ENCODE measurements around the gene PAPSS1.
"Not testable (repeated sequence)": the region's sequence is repeated elsewhere in the genome, so short reads cannot be mapped to it uniquely, and the experiment has no call there.

PAPSS1 gene

DNA sequence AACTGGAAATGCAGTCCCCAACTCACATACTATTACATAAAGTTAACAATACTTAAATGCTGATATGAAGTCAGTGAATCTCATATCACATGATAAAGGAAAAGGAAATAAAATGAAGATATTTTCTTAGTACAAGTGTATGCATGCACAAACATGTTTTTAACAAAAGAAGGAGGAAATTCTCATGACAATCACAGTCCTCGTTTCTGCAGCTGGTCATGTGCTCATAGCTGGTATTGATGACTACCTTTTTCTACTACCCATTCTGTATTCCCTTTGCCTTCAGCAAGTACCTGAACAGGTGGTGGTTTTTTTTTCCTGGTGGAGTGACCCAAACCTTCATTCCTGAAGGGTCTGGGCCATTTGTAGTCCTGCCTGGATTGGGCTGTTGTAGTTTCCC, 3.3 kb upstream of the PAPSS1 start:
- H3K9ac ChIP-seq (ENCODE audit: low read length); H3K4me3 ChIP-seq (ENCODE audit: low read length); H3K4me2 ChIP-seq (ENCODE audit: low read length); H3K79me2 ChIP-seq (ENCODE audit: control insufficient read depth, insufficient read depth, low read length); H3K18ac ChIP-seq (ENCODE audit: low read length); H3K4me1 ChIP-seq (ENCODE audit: control insufficient read depth, low read depth, low read length); H3K79me1 ChIP-seq (ENCODE audit: low read length); H3K56ac ChIP-seq (ENCODE audit: low read length); DNase-seq; H2AK5ac ChIP-seq (ENCODE audit: low read length); H3K4ac ChIP-seq (ENCODE audit: low read depth, low read length); H3K27ac ChIP-seq (ENCODE audit: low read depth, low read length); H3K23ac ChIP-seq (ENCODE audit: low read length); H2BK5ac ChIP-seq (ENCODE audit: low read length); H2BK120ac ChIP-seq (ENCODE audit: low read depth, low read length); H3K27me3 ChIP-seq (ENCODE audit: insufficient read depth, low read length, poor library complexity); H3K36me3 ChIP-seq (ENCODE audit: control insufficient read depth, insufficient read depth, low read length); H4K8ac ChIP-seq (ENCODE audit: low read depth, low read length); H4K5ac ChIP-seq (ENCODE audit: low read length); H2BK15ac ChIP-seq (replicated peaks; ENCODE audit: low read depth): not testable (repeated sequence)
- no CpG with 5 or more reads among the region's 1 CpG for WGBS (ENCODE audit: extremely low coverage, insufficient coverage, low lambda C conversion rate)

DNA sequence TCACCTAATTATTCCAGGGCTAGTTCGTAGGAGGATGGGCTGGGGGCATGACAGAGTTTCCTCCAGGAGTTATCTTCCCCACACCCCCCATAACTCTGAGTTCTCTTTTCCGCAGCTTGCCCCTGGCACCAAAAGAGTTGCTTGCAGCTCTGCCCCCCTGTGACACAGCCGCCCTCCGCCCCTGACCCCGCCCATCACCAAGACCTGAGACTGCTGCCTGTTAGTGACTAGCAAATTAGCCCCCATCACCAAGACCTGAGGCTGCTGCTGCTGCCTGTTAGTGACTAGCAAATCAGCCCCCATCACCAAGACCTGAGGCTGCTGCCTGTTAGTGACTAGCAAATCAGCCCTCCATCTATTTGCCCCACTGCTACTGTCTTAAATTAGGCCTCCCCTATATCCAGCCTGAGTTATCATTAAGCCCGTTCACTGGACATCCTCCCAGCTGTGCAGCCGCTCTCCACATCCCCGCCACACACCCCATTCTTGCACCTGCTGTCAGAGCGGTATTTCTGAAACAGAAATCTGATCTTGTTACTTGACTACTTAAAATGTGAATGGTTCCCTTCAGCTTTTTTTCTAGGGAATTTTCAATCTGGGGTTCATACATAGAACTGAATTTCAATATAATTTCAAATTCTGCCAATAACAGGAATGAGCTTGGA, 1.5 kb upstream of the PAPSS1 start:
- peaks cover 3% of the 10 kb centered on the region for H3K79me1 ChIP-seq (ENCODE audit: low read length)
- H3K27ac ChIP-seq (ENCODE audit: low read depth, low read length): no peak overlapping the region
- no peak overlapping the region for H4K5ac ChIP-seq (ENCODE audit: low read length)
- peak overlapping the region; percentile 61 for H3K9ac ChIP-seq (ENCODE audit: low read length)
- H3K27me3 ChIP-seq (ENCODE audit: insufficient read depth, low read length, poor library complexity): no peaks in the 10 kb centered on the region
- H3K56ac ChIP-seq (ENCODE audit: low read length): peak overlapping the region; percentile 66
- WGBS (ENCODE audit: extremely low coverage, insufficient coverage, low lambda C conversion rate): no CpG with 5 or more reads among the region's 9 CpGs
- H3K4me1 ChIP-seq (ENCODE audit: control insufficient read depth, low read depth, low read length): peaks cover 3% of the 10 kb centered on the region
- H2AK5ac ChIP-seq (ENCODE audit: low read length): no peak overlapping the region
- DNase-seq: peak; percentile 61
- H2BK5ac ChIP-seq (ENCODE audit: low read length): no peak overlapping the region
- H2BK15ac ChIP-seq (replicated peaks; ENCODE audit: low read depth): no peak overlapping the region
- peaks cover 12% of the 10 kb centered on the region for H3K79me2 ChIP-seq (ENCODE audit: control insufficient read depth, insufficient read depth, low read length)
- no peaks in the 10 kb centered on the region for H3K36me3 ChIP-seq (ENCODE audit: control insufficient read depth, insufficient read depth, low read length)
- no peak overlapping the region for H3K18ac ChIP-seq (ENCODE audit: low read length)
- H2BK120ac ChIP-seq (ENCODE audit: low read depth, low read length): no peak overlapping the region
- no peak overlapping the region for H3K23ac ChIP-seq (ENCODE audit: low read length)
- H3K4me3 ChIP-seq (ENCODE audit: low read length): peak overlapping the region; percentile 3
- H3K4me2 ChIP-seq (ENCODE audit: low read length): peak overlapping the region; percentile 35
- no peak overlapping the region for H4K8ac ChIP-seq (ENCODE audit: low read depth, low read length)
- H3K4ac ChIP-seq (ENCODE audit: low read depth, low read length): no peak overlapping the region

DNA sequence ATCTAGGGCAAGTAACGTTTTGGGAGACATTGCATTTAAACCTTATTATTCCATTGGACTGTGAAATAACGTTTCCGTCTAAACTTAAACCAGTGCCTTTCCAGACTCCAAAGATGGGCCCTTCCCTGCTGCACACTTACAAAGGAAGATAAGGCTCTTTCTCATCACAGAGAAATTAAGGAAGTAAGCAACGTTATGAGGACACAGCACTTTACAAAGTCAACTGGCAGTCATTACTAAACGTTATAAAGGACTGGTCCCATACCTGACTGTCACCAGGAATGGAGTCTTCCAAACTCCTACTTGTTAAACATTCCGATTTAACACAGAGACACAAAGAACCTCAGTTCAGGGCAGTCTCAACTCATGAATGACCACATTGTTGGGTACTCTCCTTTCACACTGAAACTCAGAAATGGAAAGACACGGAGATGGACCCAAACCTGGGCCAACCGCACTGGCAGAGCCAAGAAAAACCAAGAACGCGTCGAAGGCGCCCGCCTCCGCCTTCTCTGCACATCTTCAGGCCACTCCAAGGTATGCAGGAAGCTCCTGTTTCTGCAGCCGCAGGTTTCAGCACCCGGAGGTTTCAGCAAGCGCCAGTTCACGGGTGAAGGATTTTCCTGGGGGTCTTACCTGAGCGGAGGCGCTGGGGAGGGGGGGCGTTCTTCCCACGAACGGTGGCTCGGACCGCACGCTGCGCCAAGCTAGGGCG, 670 bp downstream of the PAPSS1 start:
- no peaks in the 10 kb centered on the region for H3K36me3 ChIP-seq (ENCODE audit: control insufficient read depth, insufficient read depth, low read length)
- peaks cover 23% of the 10 kb centered on the region for H3K79me2 ChIP-seq (ENCODE audit: control insufficient read depth, insufficient read depth, low read length)
- WGBS (ENCODE audit: extremely low coverage, insufficient coverage, low lambda C conversion rate): no CpG with 5 or more reads among the region's 28 CpGs
- DNase-seq: peak; percentile 85
- H3K27me3 ChIP-seq (ENCODE audit: insufficient read depth, low read length, poor library complexity): no peaks in the 10 kb centered on the region
- no peak overlapping the region for H4K8ac ChIP-seq (ENCODE audit: low read depth, low read length)
- H3K27ac ChIP-seq (ENCODE audit: low read depth, low read length): peak overlapping the region; percentile 86
- no peak overlapping the region for H3K18ac ChIP-seq (ENCODE audit: low read length)
- H4K5ac ChIP-seq (ENCODE audit: low read length): no peak overlapping the region
- no peak overlapping the region for H3K23ac ChIP-seq (ENCODE audit: low read length)
- peaks cover 8% of the 10 kb centered on the region for H3K79me1 ChIP-seq (ENCODE audit: low read length)
- no peak overlapping the region for H3K4ac ChIP-seq (ENCODE audit: low read depth, low read length)
- no peak overlapping the region for H2BK15ac ChIP-seq (replicated peaks; ENCODE audit: low read depth)
- H2BK5ac ChIP-seq (ENCODE audit: low read length): no peak overlapping the region
- H3K4me1 ChIP-seq (ENCODE audit: control insufficient read depth, low read depth, low read length): peaks cover 3% of the 10 kb centered on the region
- H3K4me2 ChIP-seq (ENCODE audit: low read length): peak overlapping the region; percentile 72
- H3K4me3 ChIP-seq (ENCODE audit: low read length): peak overlapping the region; percentile 86
- no peak overlapping the region for H2AK5ac ChIP-seq (ENCODE audit: low read length)
- H3K9ac ChIP-seq (ENCODE audit: low read length): peak overlapping the region; percentile 54
- no peak overlapping the region for H2BK120ac ChIP-seq (ENCODE audit: low read depth, low read length)
- peak overlapping the region; percentile 51 for H3K56ac ChIP-seq (ENCODE audit: low read length)

DNA sequence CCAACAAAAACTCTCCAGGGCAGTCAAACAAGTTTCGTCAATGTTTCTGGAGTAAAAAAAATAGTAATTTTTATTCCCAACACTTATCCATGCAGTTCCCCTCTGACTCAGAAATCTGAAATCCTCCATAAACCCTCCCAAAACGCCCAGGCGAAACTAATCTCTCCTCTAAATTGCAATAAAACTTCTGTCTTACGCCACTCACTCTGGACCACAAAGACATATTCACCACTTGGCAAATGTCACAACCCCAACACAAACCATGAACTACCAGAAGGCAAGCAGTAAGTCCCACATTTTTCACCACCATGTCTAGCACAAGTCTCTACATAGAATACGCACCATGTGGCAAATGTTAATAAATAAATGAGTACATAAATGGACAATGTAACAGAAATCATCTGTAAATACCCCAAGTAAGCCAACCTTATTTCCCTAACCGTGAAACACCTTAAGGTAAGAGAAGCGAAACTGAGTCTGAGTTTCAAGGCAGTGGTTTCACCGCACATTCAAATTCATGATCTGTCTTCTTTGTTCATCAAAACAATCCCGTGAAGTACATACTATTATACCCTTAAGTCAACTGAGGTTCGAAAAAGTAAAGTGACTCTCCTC, 1.6 kb downstream of the PAPSS1 start:
- H2AK5ac ChIP-seq (ENCODE audit: low read length): no peak overlapping the region
- H2BK120ac ChIP-seq (ENCODE audit: low read depth, low read length): no peak overlapping the region
- H2BK15ac ChIP-seq (replicated peaks; ENCODE audit: low read depth): no peak overlapping the region
- H4K8ac ChIP-seq (ENCODE audit: low read depth, low read length): no peak overlapping the region
- H3K4me1 ChIP-seq (ENCODE audit: control insufficient read depth, low read depth, low read length): peaks cover 3% of the 10 kb centered on the region
- no peaks in the 10 kb centered on the region for H3K36me3 ChIP-seq (ENCODE audit: control insufficient read depth, insufficient read depth, low read length)
- peak overlapping the region; percentile 47 for H3K9ac ChIP-seq (ENCODE audit: low read length)
- H3K4me3 ChIP-seq (ENCODE audit: low read length): no peak overlapping the region
- H3K4me2 ChIP-seq (ENCODE audit: low read length): peak overlapping the region; percentile 17
- WGBS (ENCODE audit: extremely low coverage, insufficient coverage, low lambda C conversion rate): no CpG with 5 or more reads among the region's 10 CpGs
- no peak overlapping the region for H3K18ac ChIP-seq (ENCODE audit: low read length)
- H3K56ac ChIP-seq (ENCODE audit: low read length): peak overlapping the region; percentile 25
- no peak overlapping the region for H3K27ac ChIP-seq (ENCODE audit: low read depth, low read length)
- H3K23ac ChIP-seq (ENCODE audit: low read length): no peak overlapping the region
- H2BK5ac ChIP-seq (ENCODE audit: low read length): no peak overlapping the region
- peaks cover 27% of the 10 kb centered on the region for H3K79me2 ChIP-seq (ENCODE audit: control insufficient read depth, insufficient read depth, low read length)
- peaks cover 8% of the 10 kb centered on the region for H3K79me1 ChIP-seq (ENCODE audit: low read length)
- no peak for DNase-seq
- no peak overlapping the region for H4K5ac ChIP-seq (ENCODE audit: low read length)
- no peak overlapping the region for H3K4ac ChIP-seq (ENCODE audit: low read depth, low read length)
- H3K27me3 ChIP-seq (ENCODE audit: insufficient read depth, low read length, poor library complexity): no peaks in the 10 kb centered on the region

DNA sequence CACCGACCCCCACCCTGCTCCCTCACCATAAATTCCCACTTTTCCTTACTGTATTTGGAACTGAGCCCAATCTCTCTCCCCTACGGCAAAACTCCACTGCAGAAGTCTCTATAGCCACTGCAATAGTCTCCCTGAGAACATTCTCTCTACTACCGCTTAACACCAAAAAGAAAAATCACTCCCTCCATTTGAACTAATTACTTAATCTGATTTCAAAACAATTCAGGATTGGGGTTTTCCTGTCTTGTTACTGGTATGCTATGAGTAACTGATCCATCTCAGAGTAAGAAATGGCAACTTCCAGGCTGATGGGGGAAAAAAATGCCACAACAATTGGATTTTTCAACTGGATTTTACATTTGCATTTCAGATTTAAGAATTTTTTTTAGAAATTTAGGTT, 5.8 kb downstream of the PAPSS1 start:
- H2AK5ac ChIP-seq (ENCODE audit: low read length): no peak overlapping the region
- H3K4me1 ChIP-seq (ENCODE audit: control insufficient read depth, low read depth, low read length): peaks cover 3% of the 10 kb centered on the region
- H3K27ac ChIP-seq (ENCODE audit: low read depth, low read length): no peak overlapping the region
- no peak overlapping the region for H2BK5ac ChIP-seq (ENCODE audit: low read length)
- H3K27me3 ChIP-seq (ENCODE audit: insufficient read depth, low read length, poor library complexity): no peaks in the 10 kb centered on the region
- WGBS (ENCODE audit: extremely low coverage, insufficient coverage, low lambda C conversion rate): no CpG with 5 or more reads among the region's 3 CpGs
- no peak overlapping the region for H3K4me3 ChIP-seq (ENCODE audit: low read length)
- no peak overlapping the region for H4K8ac ChIP-seq (ENCODE audit: low read depth, low read length)
- no peak overlapping the region for H4K5ac ChIP-seq (ENCODE audit: low read length)
- H3K79me2 ChIP-seq (ENCODE audit: control insufficient read depth, insufficient read depth, low read length): peaks cover 38% of the 10 kb centered on the region
- H2BK120ac ChIP-seq (ENCODE audit: low read depth, low read length): no peak overlapping the region
- H3K23ac ChIP-seq (ENCODE audit: low read length): no peak overlapping the region
- H3K18ac ChIP-seq (ENCODE audit: low read length): no peak overlapping the region
- no peak overlapping the region for H3K9ac ChIP-seq (ENCODE audit: low read length)
- no peak overlapping the region for H3K4me2 ChIP-seq (ENCODE audit: low read length)
- H3K56ac ChIP-seq (ENCODE audit: low read length): no peak overlapping the region
- no peak for DNase-seq
- H2BK15ac ChIP-seq (replicated peaks; ENCODE audit: low read depth): no peak overlapping the region
- H3K79me1 ChIP-seq (ENCODE audit: low read length): peaks cover 11% of the 10 kb centered on the region
- no peak overlapping the region for H3K4ac ChIP-seq (ENCODE audit: low read depth, low read length)
- H3K36me3 ChIP-seq (ENCODE audit: control insufficient read depth, insufficient read depth, low read length): no peaks in the 10 kb centered on the region

Data from mesendoderm (in vitro differentiated cells).